A172 (cell line): ENCODE measurements around the gene FSD1. TPM values are rescaled to one million over a fixed set of nuclear protein-coding genes. Genes with fewer than 3 reads are reported as not detected.
A peak's percentile ranks its signal among the peaks of the same experiment; 100 is the strongest.

ENCODE experiments used
- DNase-seq: peaks from one replicate; pipeline ENCODE4 v3.0.0-alpha.2; 2015; ENCODE audit warnings: low spot score
- total RNA-seq: library from RNA; depleted of rRNA; stranded (reverse); fragments of >200 nt; shearing (Covaris generic); gene quantifications from 2 replicates; pipeline ENCODE4 v1.2.3, GENCODE V29; 2014; rRNA removed

The FSD1 gene
- total RNA-seq, 1 experiment from 2014 or later = 43.2 TPM

- DNase-seq = no peak
Observed at GRCh38 chr19:4365341-4365740, 60.9 kb downstream of the FSD1 start.

DNA sequence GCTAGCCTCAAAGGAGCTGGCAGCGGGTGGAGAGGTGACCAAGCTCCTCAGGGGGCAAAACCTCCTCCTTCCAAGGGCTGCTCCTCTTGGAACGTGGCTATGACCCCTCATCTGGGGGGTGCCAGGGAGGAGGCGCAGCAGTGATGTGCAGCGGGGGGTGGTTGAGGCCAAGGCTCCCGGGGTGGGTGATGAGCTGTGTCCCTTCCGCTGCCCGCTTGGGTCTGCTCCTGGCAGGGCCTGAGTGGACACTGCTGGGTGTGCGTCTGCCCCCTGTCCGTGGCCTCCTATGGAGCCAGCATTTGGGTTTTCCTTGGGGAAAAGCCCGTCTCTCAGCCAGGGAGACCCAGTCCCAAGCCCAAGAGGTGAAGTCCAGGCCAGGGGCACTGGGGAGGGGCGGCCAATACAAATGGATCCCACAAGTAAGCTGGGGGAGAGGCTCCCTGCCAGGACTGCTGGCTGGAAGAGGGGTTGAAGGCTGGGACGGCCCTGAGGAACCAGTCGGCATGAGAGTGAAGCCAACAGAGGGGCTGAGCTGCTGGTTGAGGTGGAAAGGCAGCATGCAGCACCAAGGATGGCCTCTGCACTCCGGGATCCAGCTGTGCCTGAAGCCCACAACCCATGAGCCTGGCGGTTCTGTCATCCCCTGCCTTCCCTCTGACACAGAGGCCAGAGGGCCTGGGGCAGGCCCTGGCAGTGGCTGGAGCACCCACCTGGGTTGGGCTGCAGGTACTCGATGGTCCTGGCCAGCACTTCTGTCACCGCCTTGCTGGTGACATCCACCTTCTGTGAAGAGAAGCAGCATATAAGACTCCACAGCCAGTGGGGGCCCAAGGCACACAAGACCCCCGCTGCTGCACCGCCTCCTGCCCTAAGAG is 61.6 kb downstream of the FSD1 start:
- DNase-seq = no peak

DNA sequence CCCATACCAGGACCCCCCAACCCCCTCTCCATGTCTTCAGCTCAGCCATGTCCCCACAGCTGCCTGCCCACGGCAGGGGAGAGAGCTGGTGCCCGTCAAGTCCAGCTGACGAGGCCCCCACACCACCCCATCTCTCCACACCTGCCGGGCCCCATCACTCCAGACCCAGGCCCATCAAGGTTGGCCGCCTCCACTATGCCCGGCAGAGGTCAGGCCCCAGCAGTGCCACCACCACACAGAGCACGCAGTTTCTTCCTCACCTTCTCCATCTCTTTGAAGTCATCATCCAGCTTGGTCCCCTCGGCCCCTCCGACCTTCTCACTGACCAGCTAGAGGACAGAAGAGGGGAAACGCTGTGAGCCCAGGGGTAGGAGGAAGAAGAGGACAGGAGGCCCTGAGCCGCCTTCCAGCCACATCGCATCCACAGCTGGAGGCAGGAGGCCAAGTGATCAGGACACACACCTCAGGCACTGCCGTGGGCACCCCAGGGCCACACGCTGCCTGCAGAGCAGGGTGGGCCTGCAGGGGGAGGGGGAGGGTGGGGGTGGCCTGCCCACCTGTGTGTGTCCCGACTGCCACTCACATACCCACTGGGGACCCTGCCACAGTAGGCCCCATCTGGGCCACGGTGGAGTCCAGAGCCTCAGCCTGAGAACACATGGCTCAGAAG is 62.4 kb downstream of the FSD1 start:
- DNase-seq = no peak

GRCh38 chr19:4367336-4367723 is 62.9 kb downstream of the FSD1 start:
- DNase-seq = no peak

DNA sequence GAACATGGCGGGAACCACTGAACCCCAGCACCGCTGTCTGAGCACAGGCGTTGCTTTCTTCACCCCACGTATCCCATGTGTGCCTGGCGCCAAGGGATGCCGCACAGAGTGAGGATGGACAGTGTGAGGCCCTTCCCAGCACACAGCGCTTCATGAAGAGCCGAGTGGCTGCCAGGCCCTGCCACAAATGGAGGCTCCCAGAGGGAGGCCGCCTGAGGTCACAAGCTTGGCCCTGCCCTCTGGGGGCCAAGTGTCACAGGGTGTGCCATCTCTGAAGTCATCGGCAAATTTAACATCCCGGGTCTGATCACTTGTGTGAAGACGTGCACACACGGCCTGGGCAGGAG is 63.4 kb downstream of the FSD1 start:
- DNase-seq = no peak

DNA sequence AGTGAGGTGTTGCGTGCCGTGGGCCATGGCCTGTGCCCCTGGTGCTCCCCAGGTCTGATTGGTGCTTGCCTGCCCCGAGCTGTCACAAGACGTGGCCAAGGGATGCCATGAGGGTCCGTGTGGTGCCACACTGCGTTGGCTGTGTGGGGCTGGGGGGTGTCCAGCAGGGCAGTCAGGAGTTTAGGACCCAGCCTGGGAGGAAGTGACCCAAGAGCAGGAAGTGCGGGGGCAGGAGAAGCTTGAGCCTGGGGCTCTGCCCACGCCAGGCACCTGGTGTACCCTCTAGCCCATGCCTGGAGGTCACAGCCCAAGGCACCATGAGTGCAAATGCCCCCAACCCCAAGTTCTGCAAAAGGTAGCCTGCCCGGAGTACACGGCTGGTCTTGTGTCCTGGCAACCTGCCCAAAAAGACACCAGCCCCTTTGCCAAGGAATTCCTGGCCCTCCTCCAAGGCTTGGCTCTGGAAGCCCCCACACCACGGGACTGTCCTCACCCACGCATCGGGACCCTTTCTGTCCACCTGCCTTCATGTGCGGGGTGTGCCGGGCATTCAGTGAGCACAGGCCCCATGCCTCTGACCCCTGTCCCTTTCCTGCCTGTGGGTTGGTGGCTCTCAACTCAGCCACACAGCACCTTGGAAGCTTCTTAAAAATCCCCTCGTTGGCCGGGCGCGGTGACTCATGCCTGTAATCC is 63.9 kb downstream of the FSD1 start:
- DNase-seq = peak; percentile 56

- DNase-seq = peak; percentile 84
Observed at GRCh38 chr19:4369109-4369887, 64.9 kb downstream of the FSD1 start.

DNA sequence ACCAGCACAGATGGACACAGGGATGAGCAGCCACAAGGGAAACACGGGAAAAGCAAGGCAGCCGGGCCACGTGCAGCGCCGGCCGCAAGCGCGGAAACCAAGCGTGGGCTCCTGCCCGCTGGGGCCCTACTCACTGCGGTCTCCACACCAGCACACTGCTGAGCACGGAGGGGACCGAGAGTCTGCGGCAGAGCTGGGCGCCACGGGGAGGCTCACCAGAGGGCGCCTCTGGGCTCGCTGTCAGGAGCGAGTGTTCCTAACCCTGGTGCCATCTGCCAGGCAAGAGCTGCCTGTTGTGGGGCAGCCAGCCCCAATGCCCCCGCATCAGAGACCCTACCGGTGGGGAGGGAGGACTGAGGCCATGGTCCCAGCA is 65.5 kb downstream of the FSD1 start:
- no peak for DNase-seq

- DNase-seq = no peak
Observed at GRCh38 chr19:4370418-4371041, 66.1 kb downstream of the FSD1 start.

GRCh38 chr19:4371247-4372164 is 67.1 kb downstream of the FSD1 start:
- DNase-seq = no peak

DNA sequence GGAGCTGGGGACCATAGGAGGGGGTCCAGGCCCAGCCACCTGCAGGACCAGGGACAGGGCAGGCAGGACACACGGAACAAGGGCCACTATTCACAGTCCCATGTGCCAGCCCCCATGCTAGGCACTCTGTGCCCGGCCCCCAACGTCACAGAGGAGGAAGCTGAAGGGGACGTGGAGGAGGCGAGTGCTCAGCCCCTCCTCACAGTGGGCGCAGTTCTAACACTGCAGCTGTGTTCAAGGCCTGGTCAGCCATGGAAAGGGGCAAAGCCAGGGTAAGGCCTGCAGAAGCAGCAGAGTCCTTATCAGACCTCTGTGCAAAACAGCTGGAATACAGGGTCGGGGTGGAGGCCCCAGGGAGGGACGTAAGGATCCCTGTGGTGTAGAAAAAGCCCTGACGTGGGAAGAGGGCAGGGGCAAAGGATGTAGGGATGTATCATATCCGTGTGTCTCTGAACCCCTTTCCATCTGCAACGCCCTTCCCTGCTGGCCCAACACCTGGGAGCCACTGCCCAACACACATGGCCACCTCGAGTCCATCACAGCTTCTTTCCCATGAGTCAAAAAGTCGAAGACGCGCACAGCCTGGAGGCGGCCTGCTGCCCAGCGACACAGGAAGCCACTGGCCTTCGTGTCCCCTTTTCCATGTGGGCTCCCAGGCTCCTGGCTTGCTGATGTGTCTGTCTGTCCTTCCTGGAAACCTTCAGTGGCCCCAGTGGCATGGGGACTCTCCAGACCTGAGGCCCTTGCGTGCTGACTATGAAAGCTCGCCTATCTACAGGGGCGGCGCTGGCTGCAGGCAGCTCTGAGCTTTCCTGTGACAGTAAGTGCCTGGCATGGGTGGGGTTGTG is 68.0 kb downstream of the FSD1 start:
- DNase-seq = no peak

DNA sequence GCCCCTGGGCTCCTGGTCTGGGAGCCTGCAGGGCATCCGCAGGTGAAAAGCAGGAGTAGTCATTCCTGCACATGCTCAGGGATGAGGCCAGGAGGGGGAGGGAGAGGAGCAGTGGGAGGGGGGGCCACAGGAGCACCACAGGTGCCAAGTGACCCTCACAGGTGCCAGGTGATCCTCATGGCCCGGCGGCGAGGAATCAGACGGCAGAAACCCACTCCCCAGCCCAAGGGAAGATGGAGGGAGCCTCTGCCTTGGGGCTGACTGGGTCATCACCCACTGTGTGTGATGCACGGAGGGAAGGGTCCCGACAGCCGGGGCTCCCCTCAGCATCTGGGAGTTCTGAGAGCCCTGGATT is 68.6 kb downstream of the FSD1 start:
- no peak for DNase-seq

Other genes with a start within 250 kb of the FSD1 start
- 15.8 and 16.4 TPM in 2 replicates for gene ZBTB7A, start 237.7 kb upstream of the FSD1 start, total RNA-seq
- 203 and 204 TPM in 2 replicates for gene MAP2K2, start 180.5 kb upstream of the FSD1 start, total RNA-seq
- not detected in 2 replicates for gene CREB3L3, start 151.0 kb upstream of the FSD1 start, total RNA-seq
- gene SIRT6, start 122.0 kb upstream of the FSD1 start, total RNA-seq = 32.6 and 35.5 TPM in 2 replicates
- 0.41 and 0.53 TPM in 2 replicates for gene ANKRD24, start 121.9 kb upstream of the FSD1 start, total RNA-seq
- gene EBI3, start 75.1 kb upstream of the FSD1 start, total RNA-seq = 6.4 and 8.1 TPM in 2 replicates
- 39.6 and 42.4 TPM in 2 replicates for gene YJU2, start 57.5 kb upstream of the FSD1 start, total RNA-seq
- gene SHD, start 25.3 kb upstream of the FSD1 start, total RNA-seq = 0.24 and 0.53 TPM in 2 replicates
- not detected in 2 replicates for gene TMIGD2, start 2.2 kb upstream of the FSD1 start, total RNA-seq
- 73.5 and 96.1 TPM in 2 replicates for gene STAP2, start 34.2 kb downstream of the FSD1 start, total RNA-seq
- gene MPND, start 39.0 kb downstream of the FSD1 start, total RNA-seq = 6.4 and 6.6 TPM in 2 replicates
- gene SH3GL1, start 95.9 kb downstream of the FSD1 start, total RNA-seq = 94.0 and 137 TPM in 2 replicates
- gene CHAF1A, start 98.0 kb downstream of the FSD1 start, total RNA-seq = 37.8 and 52.7 TPM in 2 replicates
- 87.4 and 97.0 TPM in 2 replicates for gene UBXN6, start 153.2 kb downstream of the FSD1 start, total RNA-seq
- gene HDGFL2, start 167.7 kb downstream of the FSD1 start, total RNA-seq = 53.9 and 88.2 TPM in 2 replicates
- 0.17 TPM in 2 replicates for gene PLIN4, start 213.9 kb downstream of the FSD1 start, total RNA-seq
- gene PLIN5, start 230.6 kb downstream of the FSD1 start, total RNA-seq = not detected in 2 replicates
- gene LRG1, start 235.4 kb downstream of the FSD1 start, total RNA-seq = 0.09 and 0.10 TPM in 2 replicates